ENCODE results near the gene LITAF.

- TF ChIP-seq CTCF (IDR thresholded peaks at IDR 0.05) (no peak), POLR2A (IDR thresholded peaks at IDR 0.05) (no peak)
These were observed 26.9 kb upstream of the LITAF start for GRCh38 chr16:11613381-11614303.
